HCT116 (cell line): ENCODE results near the gene SLC25A21. TPM values are rescaled to one million over a fixed set of nuclear protein-coding genes. Genes with fewer than 3 reads are reported as not detected.

Source experiments
- ATAC-seq: fragments of 200-7000 bp; cut with Tn5 transposase; 2 replicates; pipeline ENCODE4 v1.9.1; 2020; ENCODE audit warnings: mild to moderate bottlenecking, moderate library complexity
- BruUV-seq: library from RNA; stranded (reverse); fragments of 400-500 nt; replicated peaks from 2 replicates; lab custom pipeline; 2021; lab: Mats Ljungman, UMichigan
- CTCF ChIA-PET: fragments of 300-600 bp; sonication (Branson Sonifier 250); formaldehyde crosslinking; loops from one replicate; lab custom pipeline; 2021; ENCODE audit warnings: antibody characterized with exemption; lab: Charles Lee
- POLR2A ChIA-PET: fragments of 300-600, 350-600 bp; sonication (Branson Sonifier 250); formaldehyde crosslinking; loops from one replicate; lab custom pipeline; 2021; ENCODE audit warnings: antibody characterized with exemption; lab: Charles Lee
- RAD21 ChIA-PET, 2 experiments: fragments of 300-600 bp; sonication (Branson Sonifier 250); formaldehyde crosslinking; loops; one replicate each; lab custom pipeline; 2023; ENCODE audit warnings: low total read pairs in 2 of 2; ENCODE audit not compliant: uncharacterized antibody in 2 of 2, unreplicated experiment in 2 of 2, low non-redundant PET in 1 of 2; lab: Charles Lee
- DNase-seq: peaks from one replicate; pipeline ENCODE4 v3.0.0-alpha.2; 2010; ENCODE audit warnings: low read depth, low spot score
- H2AFZ ChIP-seq: fragments of 200-600 bp; shearing (Covaris generic), sonication (generic); 2 replicates; pipeline ENCODE4 v1.6.1; 2017; ENCODE audit warnings: low read depth, mixed run types, mixed read lengths, antibody characterized with exemption, low read length; ENCODE audit not compliant: poor library complexity, severe bottlenecking
- H3K27ac ChIP-seq: 2 replicates; pipeline ENCODE4 v1.5.1; 2012; ENCODE audit warnings: low read depth, low read length
- H3K27me3 ChIP-seq: fragments of 200-600 bp; sonication (generic); 2 replicates; pipeline ENCODE4 v1.6.1; 2016; ENCODE audit warnings: mixed run types, low read length, mixed read lengths; ENCODE audit not compliant: insufficient read depth
- H3K36me3 ChIP-seq, 2 experiments: fragments of 200-500 bp in 1 of 2; fragments of 200-600 bp in 1 of 2; sonication (Bioruptor generic) in 1 of 2; sonication (generic) in 1 of 2; 2 replicates each; pipeline versions ENCODE4 v1.5.1 to v1.6.1; 2014 to 2016; ENCODE audit warnings: low read length in 2 of 2, inconsistent platforms in 1 of 2, mixed read lengths in 1 of 2, mixed run types in 1 of 2; ENCODE audit not compliant: insufficient read depth in 2 of 2, control insufficient read depth in 1 of 2
- H3K4me1 ChIP-seq, 2 experiments: fragments of 200-600 bp in 1 of 2; sonication (generic) in 1 of 2; 2 replicates each; pipeline versions ENCODE4 v1.5.1 to v1.6.1; 2012 to 2017; ENCODE audit warnings: low read length in 2 of 2, inconsistent platforms in 1 of 2, mild to moderate bottlenecking in 1 of 2, mixed read lengths in 1 of 2, mixed run types in 1 of 2, moderate library complexity in 1 of 2; ENCODE audit not compliant: insufficient read depth in 2 of 2, control insufficient read depth in 1 of 2
- H3K4me2 ChIP-seq: fragments of 200-600 bp; sonication (generic); 2 replicates; pipeline ENCODE4 v1.6.1; 2017; ENCODE audit warnings: mixed run types, low read length, mixed read lengths
- H3K4me3 ChIP-seq, 2 experiments: fragments of 200-600 bp in 1 of 2; sonication (generic) in 1 of 2; replicated peaks in 1 of 2; 2 replicates each; pipeline ENCODE4 v1.5.1; 2011 to 2016; ENCODE audit warnings: low read length in 2 of 2, control low read depth in 1 of 2, low read depth in 1 of 2, mild to moderate bottlenecking in 1 of 2, mixed read lengths in 1 of 2, mixed run types in 1 of 2
- H3K79me2 ChIP-seq: fragments of 200-600 bp; sonication (generic); 2 replicates; pipeline ENCODE4 v1.6.1; 2017; ENCODE audit warnings: mild to moderate bottlenecking, mixed run types, low read length, moderate library complexity, mixed read lengths; ENCODE audit not compliant: insufficient read depth
- H3K9ac ChIP-seq: fragments of 200-600 bp; sonication (generic); 2 replicates; pipeline ENCODE4 v1.6.1; 2016; ENCODE audit warnings: low read length, mixed read lengths
- H3K9me2 ChIP-seq: fragments of 200-600 bp; sonication (generic), shearing (Covaris generic); 2 replicates; pipeline ENCODE4 v1.6.1; 2017; ENCODE audit warnings: mixed run types, mild to moderate bottlenecking, moderate library complexity; ENCODE audit not compliant: insufficient read depth
- H3K9me3 ChIP-seq, 2 experiments: fragments of 200-500 bp in 1 of 2; fragments of 200-600 bp in 1 of 2; sonication (Bioruptor generic) in 1 of 2; sonication (generic) in 1 of 2; 2 replicates each; pipeline ENCODE4 v1.6.1; 2014 to 2017; ENCODE audit warnings: low read length in 2 of 2, mixed read lengths in 2 of 2, inconsistent platforms in 1 of 2, low read depth in 1 of 2, mild to moderate bottlenecking in 1 of 2, mixed run types in 1 of 2, moderate library complexity in 1 of 2; ENCODE audit not compliant: control insufficient read depth in 1 of 2, insufficient read depth in 1 of 2
- H4K20me1 ChIP-seq: fragments of 200-600 bp; sonication (generic), shearing (Covaris generic); 2 replicates; pipeline ENCODE4 v1.6.1; 2017; ENCODE audit warnings: mixed run types, mild to moderate bottlenecking, moderate library complexity; ENCODE audit not compliant: insufficient read depth
- CBX3 ChIP-seq: IDR thresholded peaks from 2 replicates; pipeline ENCODE4 v1.6.1; 2012; ENCODE audit warnings: low read depth
- ELF1 ChIP-seq: IDR thresholded peaks from 2 replicates; pipeline ENCODE4 v1.6.1; 2012; ENCODE audit warnings: low read depth, borderline replicate concordance
- POLR2AphosphoS5 ChIP-seq: IDR thresholded peaks from 2 replicates; pipeline ENCODE4 v1.6.1; 2011; ENCODE audit warnings: mild to moderate bottlenecking, low read depth, low read length, moderate library complexity
- SP1 ChIP-seq: IDR thresholded peaks from 2 replicates; pipeline ENCODE4 v1.6.1; 2012; ENCODE audit warnings: low read depth
- ZBTB33 ChIP-seq: IDR thresholded peaks from 2 replicates; pipeline ENCODE4 v1.6.1; 2011; ENCODE audit warnings: mild to moderate bottlenecking, low read length, moderate library complexity; ENCODE audit not compliant: insufficient replicate concordance; ENCODE audit errors: extremely low read depth
- ZFX ChIP-seq: fragments of 450-650 bp; IDR thresholded peaks from 2 replicates; pipeline ENCODE4 v1.6.1; 2017
- intact Hi-C: fragments of 100-400 bp; cut with micrococcal nuclease; formaldehyde crosslinking; loops from 2 replicates; pipeline ENCODE4 v1.10.0; 2022
- total RNA-seq: library from RNA; stranded (reverse); gene quantifications from one replicate; pipeline ENCODE4 v1.2.1, GENCODE V29; 2021; ENCODE audit not compliant: unreplicated experiment
- TF ChIP-seq, protein P1 (sequence below), 3 experiments: fragments of 200-600 bp in 1 of 3; sonication (generic) in 1 of 3; IDR thresholded peaks in 2 of 3; conservative IDR thresholded peaks in 1 of 3; 2 replicates each; pipeline ENCODE4 v1.5.1; 2012 to 2017; ENCODE audit warnings: low read depth in 2 of 3, low read length in 2 of 3, antibody characterized with exemption in 1 of 3, borderline replicate concordance in 1 of 3, control low read depth in 1 of 3, mild to moderate bottlenecking in 1 of 3, mixed read lengths in 1 of 3, mixed run types in 1 of 3, moderate library complexity in 1 of 3; ENCODE audit not compliant: insufficient read depth in 1 of 3
- TF ChIP-seq, protein P2 (sequence below): IDR thresholded peaks from 2 replicates; pipeline ENCODE4 v1.6.1; 2012

SLC25A21 gene
- total RNA-seq, 1 experiment from 2014 or later = 3.5 TPM

DNA sequence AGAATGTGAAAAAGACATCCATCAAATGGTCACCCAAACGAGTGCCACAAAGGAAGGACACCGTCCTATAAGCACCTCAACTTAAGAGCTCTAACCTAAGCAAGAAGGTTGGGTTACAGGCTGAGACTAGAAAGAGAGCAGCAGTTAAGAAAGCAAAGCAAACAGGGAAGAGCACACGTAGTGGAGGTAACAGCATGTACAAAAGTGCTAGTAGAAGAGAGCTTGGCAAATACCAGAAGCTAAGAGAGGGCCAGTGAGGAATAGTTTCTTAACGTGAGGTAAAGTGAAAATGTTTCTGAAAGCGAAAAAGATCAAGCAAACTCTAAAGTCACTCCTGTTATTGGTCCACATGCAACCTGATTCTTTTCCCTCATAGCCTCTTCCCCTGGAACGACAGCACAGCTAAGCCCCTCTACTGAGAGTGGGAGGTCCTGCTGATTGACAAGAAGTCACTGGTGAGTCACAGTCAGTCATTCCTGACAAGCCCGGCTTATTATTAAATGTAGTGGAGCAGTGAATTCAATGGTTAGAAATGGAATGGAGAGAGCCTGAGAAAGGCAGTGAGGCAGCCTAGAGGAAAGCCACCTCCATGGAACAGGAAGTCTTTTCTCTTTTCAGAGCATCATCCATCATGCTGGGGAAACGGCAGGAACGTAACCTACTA, 204.4 kb downstream of the SLC25A21 start (continued):
- TF ChIP-seq, protein P1, sequence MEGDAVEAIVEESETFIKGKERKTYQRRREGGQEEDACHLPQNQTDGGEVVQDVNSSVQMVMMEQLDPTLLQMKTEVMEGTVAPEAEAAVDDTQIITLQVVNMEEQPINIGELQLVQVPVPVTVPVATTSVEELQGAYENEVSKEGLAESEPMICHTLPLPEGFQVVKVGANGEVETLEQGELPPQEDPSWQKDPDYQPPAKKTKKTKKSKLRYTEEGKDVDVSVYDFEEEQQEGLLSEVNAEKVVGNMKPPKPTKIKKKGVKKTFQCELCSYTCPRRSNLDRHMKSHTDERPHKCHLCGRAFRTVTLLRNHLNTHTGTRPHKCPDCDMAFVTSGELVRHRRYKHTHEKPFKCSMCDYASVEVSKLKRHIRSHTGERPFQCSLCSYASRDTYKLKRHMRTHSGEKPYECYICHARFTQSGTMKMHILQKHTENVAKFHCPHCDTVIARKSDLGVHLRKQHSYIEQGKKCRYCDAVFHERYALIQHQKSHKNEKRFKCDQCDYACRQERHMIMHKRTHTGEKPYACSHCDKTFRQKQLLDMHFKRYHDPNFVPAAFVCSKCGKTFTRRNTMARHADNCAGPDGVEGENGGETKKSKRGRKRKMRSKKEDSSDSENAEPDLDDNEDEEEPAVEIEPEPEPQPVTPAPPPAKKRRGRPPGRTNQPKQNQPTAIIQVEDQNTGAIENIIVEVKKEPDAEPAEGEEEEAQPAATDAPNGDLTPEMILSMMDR (IDR thresholded peaks at IDR 0.05 in 2 of 3, conservative IDR thresholded peaks at IDR 0.05 in 1 of 3; ENCODE audit: borderline replicate concordance in 1 of 3, insufficient read depth in 1 of 3, low read depth in 2 of 3, low read length in 2 of 3) = no peak
- no peak for TF ChIP-seq CBX3
- no peak for TF ChIP-seq ZFX
- TF ChIP-seq SP1 = no peak
- TF ChIP-seq, all 23 proteins: peak for 0

- CTCF ChIA-PET = interaction anchor here (2.1 kb wide), 1 partner anchor 14 kb away, joined by 9 read pairs; no protein-coding TSS in a partner anchor
- POLR2A ChIA-PET = no interaction called here
Measured at GRCh38 chr14:36955967-36956366, 216.4 kb downstream of the SLC25A21 start.

More at GRCh38 chr14:36955967-36956366, 216.4 kb downstream of the SLC25A21 start:
- Histone ChIP-seq H3K9ac (no peak overlapping the region), H3K4me3 (no peak overlapping the region), H4K20me1 (no peaks in the 10 kb centered on the region), H3K9me3 (no peaks in the 10 kb centered on the region), H3K36me3 (no peaks in the 10 kb centered on the region), H3K4me2 (no peak overlapping the region), H3K9me2 (no peaks in the 10 kb centered on the region), H3K27ac (no peak overlapping the region), H3K4me1 (peaks cover 0 to 16% of the 10 kb centered on the region in 2 experiments; a peak in 2 of 4 replicates), H3K27me3 (no peaks in the 10 kb centered on the region), H3K79me2 (no peaks in the 10 kb centered on the region), H2AFZ (no peak overlapping the region)
- RAD21 ChIA-PET = no interaction called here
- ATAC-seq (no peak), DNase-seq (no peak)
- TF ChIP-seq ZBTB33 (no peak), POLR2AphosphoS5 (no peak), ELF1 (no peak)
- TF ChIP-seq, protein P2, sequence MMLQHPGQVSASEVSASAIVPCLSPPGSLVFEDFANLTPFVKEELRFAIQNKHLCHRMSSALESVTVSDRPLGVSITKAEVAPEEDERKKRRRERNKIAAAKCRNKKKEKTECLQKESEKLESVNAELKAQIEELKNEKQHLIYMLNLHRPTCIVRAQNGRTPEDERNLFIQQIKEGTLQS = no peak
- intact Hi-C loops = no loop called here
- BruUV-seq = no TSS peak
